Muscle layer of duodenum (tissue), 2 donors: ENCODE data around the gene XCL1.

ENCODE experiments used
- H3K27ac ChIP-seq: one replicate; pipeline ENCODE4 v1.7.0; 2013; ENCODE audit warnings: mild to moderate bottlenecking, low read length
- H3K27me3 ChIP-seq: one replicate; pipeline ENCODE4 v1.7.0; 2013; ENCODE audit warnings: low read depth, mild to moderate bottlenecking, control low read depth, low read length
- H3K36me3 ChIP-seq, 2 donors: one replicate each; pipeline ENCODE4 v1.7.0; 2013; ENCODE audit warnings: low read length in 2 of 2, control low read depth in 1 of 2, mild to moderate bottlenecking in 1 of 2; ENCODE audit not compliant: insufficient read depth in 2 of 2, control insufficient read depth in 1 of 2
- H3K4me1 ChIP-seq, 2 donors: one replicate each; pipeline ENCODE4 v1.7.0; 2013; ENCODE audit warnings: low read length in 2 of 2, mild to moderate bottlenecking in 2 of 2, control low read depth in 1 of 2, moderate library complexity in 1 of 2; ENCODE audit not compliant: insufficient read depth in 2 of 2, control insufficient read depth in 1 of 2
- H3K4me3 ChIP-seq, 2 donors: one replicate each; pipeline ENCODE4 v1.7.0; 2013; ENCODE audit warnings: low read length in 2 of 2, low read depth in 1 of 2, mild to moderate bottlenecking in 1 of 2
- H3K9me3 ChIP-seq, 2 donors: one replicate each; pipeline ENCODE4 v1.7.0; 2013; ENCODE audit warnings: low read length in 2 of 2, control low read depth in 1 of 2, mild to moderate bottlenecking in 1 of 2; ENCODE audit not compliant: control insufficient read depth in 1 of 2
- donor health status: healthy.

The XCL1 gene

GRCh38 chr1:168623003-168623828 lies 46.8 kb downstream of the XCL1 start:
- Histone ChIP-seq H3K27ac (no peak overlapping the region), H3K9me3 (no peaks in the 10 kb centered on the region), H3K4me3 (no peak overlapping the region), H3K36me3 (no peaks in the 10 kb centered on the region), H3K27me3 (no peaks in the 10 kb centered on the region), H3K4me1 (peaks cover 0 to 14% of the 10 kb centered on the region in 2 donors)

GRCh38 chr1:168623831-168624230 lies 47.4 kb downstream of the XCL1 start:
- no peaks in the 10 kb centered on the region for H3K36me3 ChIP-seq
- no peak overlapping the region for H3K27ac ChIP-seq
- H3K27me3 ChIP-seq = no peaks in the 10 kb centered on the region
- no peak overlapping the region for H3K4me3 ChIP-seq
- H3K9me3 ChIP-seq = no peaks in the 10 kb centered on the region
- peaks cover 0 to 14% of the 10 kb centered on the region in 2 donors for H3K4me1 ChIP-seq

GRCh38 chr1:168626326-168626725 lies 49.9 kb downstream of the XCL1 start:
- Histone ChIP-seq H3K4me3 (no peak overlapping the region), H3K36me3 (no peaks in the 10 kb centered on the region), H3K9me3 (no peaks in the 10 kb centered on the region), H3K27me3 (no peaks in the 10 kb centered on the region), H3K4me1 (peaks cover 0 to 5% of the 10 kb centered on the region in 2 donors), H3K27ac (no peak overlapping the region)

- H3K27ac ChIP-seq = no peak overlapping the region
- no peaks in the 10 kb centered on the region for H3K9me3 ChIP-seq
- H3K4me1 ChIP-seq = no peaks in the 10 kb centered on the region
- H3K36me3 ChIP-seq = no peaks in the 10 kb centered on the region
- H3K27me3 ChIP-seq = no peaks in the 10 kb centered on the region
- no peak overlapping the region for H3K4me3 ChIP-seq
Measured at GRCh38 chr1:168627370-168627769, 51.0 kb downstream of the XCL1 start.

- Histone ChIP-seq H3K9me3 (no peaks in the 10 kb centered on the region), H3K27ac (no peak overlapping the region), H3K4me1 (no peaks in the 10 kb centered on the region), H3K4me3 (no peak overlapping the region), H3K36me3 (no peaks in the 10 kb centered on the region), H3K27me3 (no peaks in the 10 kb centered on the region)
Measured at GRCh38 chr1:168628807-168629206, 52.4 kb downstream of the XCL1 start.

GRCh38 chr1:168629466-168629865 lies 53.1 kb downstream of the XCL1 start:
- H3K27me3 ChIP-seq = no peaks in the 10 kb centered on the region
- H3K9me3 ChIP-seq = no peaks in the 10 kb centered on the region
- no peaks in the 10 kb centered on the region for H3K36me3 ChIP-seq
- no peaks in the 10 kb centered on the region for H3K4me1 ChIP-seq
- H3K27ac ChIP-seq = no peak overlapping the region
- H3K4me3 ChIP-seq = no peak overlapping the region
